OCI-LY7 (cell line): ENCODE results near the gene TXNRD1. TPM values are rescaled to one million over a fixed set of nuclear protein-coding genes. Genes with fewer than 3 reads are reported as not detected.

ENCODE experiments used
- BruUV-seq: library from RNA; stranded (reverse); fragments of 400-500 nt; replicated peaks from 2 replicates; lab custom pipeline; 2021; lab: Mats Ljungman, UMichigan
- CTCF ChIA-PET: fragments of 300-600 bp; sonication (Branson Sonifier 250); formaldehyde crosslinking; loops from one replicate; lab custom pipeline; 2022; ENCODE audit warnings: antibody characterized with exemption; ENCODE audit not compliant: unreplicated experiment; lab: Charles Lee
- POLR2A ChIA-PET: fragments of 300-600 bp; sonication (Branson Sonifier 250); formaldehyde crosslinking; loops from one replicate; lab custom pipeline; 2022; ENCODE audit warnings: antibody characterized with exemption; lab: Charles Lee
- DNase-seq: peaks from one replicate; pipeline ENCODE4 v3.0.0-alpha.2; 2015; ENCODE audit warnings: low spot score
- H2AFZ ChIP-seq: fragments of 200-600 bp; sonication (generic), shearing (Covaris generic); 2 replicates; pipeline ENCODE4 v1.6.1; 2014; ENCODE audit warnings: mild to moderate bottlenecking, antibody characterized with exemption, low read length, moderate library complexity
- H3K27ac ChIP-seq: fragments of 200-600 bp; sonication (generic); 2 replicates; pipeline ENCODE4 v1.5.1; 2014; ENCODE audit warnings: mixed run types, low read depth, mild to moderate bottlenecking, moderate library complexity, low read length, inconsistent platforms; ENCODE audit not compliant: poor library complexity, severe bottlenecking
- H3K36me3 ChIP-seq: fragments of 200-600 bp; sonication (generic); 2 replicates; pipeline ENCODE4 v1.6.1; 2014; ENCODE audit warnings: mild to moderate bottlenecking, antibody characterized with exemption, low read length, moderate library complexity, mixed read lengths; ENCODE audit not compliant: insufficient read depth
- H3K4me1 ChIP-seq: fragments of 200-600 bp; sonication (generic); 2 replicates; pipeline ENCODE4 v1.5.1; 2014; ENCODE audit warnings: mild to moderate bottlenecking, low read length; ENCODE audit not compliant: insufficient read depth, poor library complexity, severe bottlenecking
- H3K4me2 ChIP-seq: fragments of 200-600 bp; sonication (generic); 2 replicates; pipeline ENCODE4 v1.6.1; 2014; ENCODE audit warnings: mild to moderate bottlenecking, low read length
- H3K4me3 ChIP-seq: fragments of 200-600 bp; sonication (generic); 2 replicates; pipeline ENCODE4 v1.5.1; 2014; ENCODE audit warnings: mild to moderate bottlenecking, low read depth, low read length; ENCODE audit not compliant: poor library complexity, severe bottlenecking
- H3K79me2 ChIP-seq: fragments of 200-600 bp; sonication (generic); 2 replicates; pipeline ENCODE4 v1.6.1; 2016; ENCODE audit warnings: low read depth, mild to moderate bottlenecking, low read length, moderate library complexity, mixed read lengths; ENCODE audit not compliant: insufficient read depth
- H3K9me2 ChIP-seq: fragments of 200-600 bp; sonication (generic); 2 replicates; pipeline ENCODE4 v1.6.1; 2016; ENCODE audit warnings: mild to moderate bottlenecking, low read length, mixed read lengths; ENCODE audit not compliant: insufficient read depth
- H3K9me3 ChIP-seq: fragments of 200-600 bp; sonication (generic); 2 replicates; pipeline ENCODE4 v1.6.1; 2014; ENCODE audit warnings: mild to moderate bottlenecking, mixed run types, low read length, mixed read lengths
- H4K20me1 ChIP-seq: fragments of 200-600 bp; sonication (generic); 2 replicates; pipeline ENCODE4 v1.6.1; 2014; ENCODE audit warnings: mild to moderate bottlenecking, antibody characterized with exemption, low read length, moderate library complexity, mixed read lengths; ENCODE audit not compliant: insufficient read depth
- EZH2phosphoT487 ChIP-seq: fragments of 200-600 bp; sonication (generic); IDR thresholded peaks from 2 replicates; pipeline ENCODE4 v1.6.1; 2018; ENCODE audit warnings: low read depth, borderline replicate concordance, mild to moderate bottlenecking, mixed run types, antibody characterized with exemption, low read length, moderate library complexity, mixed read lengths
- intact Hi-C: fragments of 100-400 bp; cut with micrococcal nuclease; formaldehyde crosslinking; loops from one replicate; pipeline ENCODE4 v1.10.0; 2022; ENCODE audit not compliant: unreplicated experiment
- total RNA-seq, 2 experiments: library from RNA; depleted of rRNA in 1 of 2; stranded (reverse); fragments of >200 nt in 1 of 2; shearing (Covaris generic) in 1 of 2; gene quantifications; 2 replicates each; pipeline ENCODE4 v1.2.3, GENCODE V29; 2014 to 2022
- TF ChIP-seq, protein P1 (sequence below): fragments of 200-600 bp; sonication (generic); conservative IDR thresholded peaks from 2 replicates; pipeline ENCODE4 v1.5.1; 2014; ENCODE audit warnings: mild to moderate bottlenecking, antibody characterized with exemption, low read length, moderate library complexity, mixed read lengths

The TXNRD1 gene
- total RNA-seq, 2 experiments from 2014 or later: 117 to 132 TPM

DNA sequence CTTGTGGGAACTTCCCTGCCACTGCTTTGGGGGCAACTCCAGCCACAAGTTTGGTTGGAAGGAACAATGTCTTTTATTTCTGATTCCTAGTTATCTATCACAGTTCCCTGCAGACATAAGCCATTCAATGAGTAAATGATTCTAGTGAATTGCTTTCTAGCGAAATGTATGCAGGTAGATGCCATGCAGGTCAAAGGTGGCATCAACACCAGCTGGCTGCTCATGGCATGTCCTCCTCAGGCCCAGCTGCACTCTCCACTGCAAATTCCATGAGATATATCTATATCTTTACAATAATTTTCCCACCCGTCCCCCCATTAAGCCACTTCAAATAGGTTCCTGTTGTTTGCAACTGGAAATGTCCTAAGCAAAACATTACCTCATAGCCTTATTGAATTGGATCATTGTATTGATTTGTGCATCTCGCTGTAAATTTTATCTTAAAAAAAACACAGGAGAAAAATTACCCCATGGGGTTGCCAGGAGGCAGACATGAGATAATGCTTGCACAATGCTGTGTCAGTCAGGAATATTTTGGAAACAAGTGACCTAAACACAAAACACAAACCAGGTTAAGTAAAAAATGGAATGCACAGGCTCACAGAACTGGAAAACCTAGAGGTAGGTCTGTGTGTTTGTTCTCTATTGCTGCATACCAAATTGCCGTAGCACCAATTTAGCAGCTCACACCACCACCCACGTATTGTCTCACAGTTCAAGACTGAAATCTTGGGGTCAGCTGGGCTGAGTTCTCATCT is 32.8 kb upstream of the TXNRD1 start:
- H3K4me1 ChIP-seq: no peaks in the 10 kb centered on the region
- intact Hi-C loops: no loop called here
- no peaks in the 10 kb centered on the region for H3K36me3 ChIP-seq
- DNase-seq: no peak
- no peaks in the 10 kb centered on the region for H3K9me2 ChIP-seq
- BruUV-seq: no TSS peak
- TF ChIP-seq EZH2phosphoT487: no peak
- TF ChIP-seq, protein P1, sequence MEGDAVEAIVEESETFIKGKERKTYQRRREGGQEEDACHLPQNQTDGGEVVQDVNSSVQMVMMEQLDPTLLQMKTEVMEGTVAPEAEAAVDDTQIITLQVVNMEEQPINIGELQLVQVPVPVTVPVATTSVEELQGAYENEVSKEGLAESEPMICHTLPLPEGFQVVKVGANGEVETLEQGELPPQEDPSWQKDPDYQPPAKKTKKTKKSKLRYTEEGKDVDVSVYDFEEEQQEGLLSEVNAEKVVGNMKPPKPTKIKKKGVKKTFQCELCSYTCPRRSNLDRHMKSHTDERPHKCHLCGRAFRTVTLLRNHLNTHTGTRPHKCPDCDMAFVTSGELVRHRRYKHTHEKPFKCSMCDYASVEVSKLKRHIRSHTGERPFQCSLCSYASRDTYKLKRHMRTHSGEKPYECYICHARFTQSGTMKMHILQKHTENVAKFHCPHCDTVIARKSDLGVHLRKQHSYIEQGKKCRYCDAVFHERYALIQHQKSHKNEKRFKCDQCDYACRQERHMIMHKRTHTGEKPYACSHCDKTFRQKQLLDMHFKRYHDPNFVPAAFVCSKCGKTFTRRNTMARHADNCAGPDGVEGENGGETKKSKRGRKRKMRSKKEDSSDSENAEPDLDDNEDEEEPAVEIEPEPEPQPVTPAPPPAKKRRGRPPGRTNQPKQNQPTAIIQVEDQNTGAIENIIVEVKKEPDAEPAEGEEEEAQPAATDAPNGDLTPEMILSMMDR: no peak
- CTCF ChIA-PET: no interaction called here
- H3K4me2 ChIP-seq: no peak overlapping the region
- H4K20me1 ChIP-seq: no peaks in the 10 kb centered on the region
- H3K79me2 ChIP-seq: no peaks in the 10 kb centered on the region
- H3K9me3 ChIP-seq: 0 out of 2 replicates have a peak, but pooled peaks cover 7% of the 10 kb centered on the region
- H3K27ac ChIP-seq: no peak overlapping the region
- H3K4me3 ChIP-seq: no peak overlapping the region
- H2AFZ ChIP-seq: no peak overlapping the region
- POLR2A ChIA-PET: interaction anchor here (1.1 kb wide), 1 partner anchor 12 kb away, joined by 4 read pairs; no protein-coding TSS in a partner anchor

DNA sequence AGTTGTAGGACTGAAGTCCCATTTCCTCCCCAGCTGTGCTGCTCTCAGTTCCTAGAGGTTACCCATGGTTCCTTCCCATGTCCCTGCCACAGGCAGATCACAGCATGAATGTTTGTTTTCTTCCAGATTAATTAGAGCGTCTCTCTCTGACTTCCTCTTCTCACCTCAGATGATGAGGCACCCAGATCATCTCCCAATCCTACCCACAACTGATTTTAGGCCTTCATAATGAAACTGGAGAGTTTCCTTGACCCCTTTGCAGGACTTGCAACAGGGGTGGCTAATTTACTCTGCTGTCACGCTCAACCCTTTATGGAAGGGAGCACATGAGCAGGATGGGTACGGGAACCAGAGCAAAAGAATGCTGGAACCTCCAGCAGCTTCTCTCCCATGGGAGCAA is 32.1 kb upstream of the TXNRD1 start:
- 0 out of 2 replicates have a peak, but pooled peaks cover 7% of the 10 kb centered on the region for H3K9me3 ChIP-seq
- H3K4me2 ChIP-seq: no peak overlapping the region
- H3K4me1 ChIP-seq: no peaks in the 10 kb centered on the region
- TF ChIP-seq, protein P1: no peak
- no peak for TF ChIP-seq EZH2phosphoT487
- no peak for DNase-seq
- CTCF ChIA-PET: no interaction called here
- no TSS peak for BruUV-seq
- H2AFZ ChIP-seq: no peak overlapping the region
- no peaks in the 10 kb centered on the region for H3K79me2 ChIP-seq
- no peaks in the 10 kb centered on the region for H3K36me3 ChIP-seq
- intact Hi-C loops: no loop called here
- no peaks in the 10 kb centered on the region for H4K20me1 ChIP-seq
- H3K4me3 ChIP-seq: no peak overlapping the region
- POLR2A ChIA-PET: interaction anchor here (1.1 kb wide), 1 partner anchor 12 kb away, joined by 4 read pairs; no protein-coding TSS in a partner anchor
- no peaks in the 10 kb centered on the region for H3K9me2 ChIP-seq
- H3K27ac ChIP-seq: no peak overlapping the region
